Gastrocnemius medialis (tissue), 4 donors: Measurements from ENCODE around the gene HYAL3. TPM values are rescaled to one million over a fixed set of nuclear protein-coding genes. Genes with fewer than 3 reads are reported as not detected.
"Not testable (repeated sequence)": the region's sequence is repeated elsewhere in the genome, so short reads cannot be mapped to it uniquely, and the experiment has no call there.

ENCODE experiments used
- ATAC-seq, 2 donors: fragments of 150-250 bp; one replicate each; pipeline ENCODE4 v1.9.1; 2016
- DNase-seq, 2 donors: peaks; one replicate each; pipeline ENCODE4 v3.0.0-alpha.2; 2019
- H3K27ac ChIP-seq, 4 donors: fragments of 200-600 bp; sonication (generic); 1 replicate in 1 of 4; 2 replicates in 3 of 4; pipeline ENCODE4 v1.5.1; 2016 to 2018; ENCODE audit warnings: mild to moderate bottlenecking in 2 of 4, moderate library complexity in 1 of 4
- H3K27me3 ChIP-seq, 3 donors: fragments of 200-600 bp; sonication (generic) in 2 of 3; 1 replicate in 1 of 3; 2 replicates in 2 of 3; pipeline versions ENCODE4 v1.5.1 to v1.6.0; 2016 to 2019; ENCODE audit warnings: mild to moderate bottlenecking in 1 of 3, moderate library complexity in 1 of 3
- H3K36me3 ChIP-seq, 2 donors: fragments of 200-600 bp; sonication (generic) in 1 of 2; one replicate each; pipeline ENCODE4 v1.5.1; 2017 to 2018
- H3K4me1 ChIP-seq, 2 donors: fragments of 200-600 bp; sonication (generic) in 1 of 2; one replicate each; pipeline ENCODE4 v1.5.1; 2016 to 2017; ENCODE audit warnings: mild to moderate bottlenecking in 2 of 2
- H3K4me3 ChIP-seq, 4 donors: fragments of 200-600 bp; sonication (generic) in 3 of 4; 1 replicate in 1 of 4; 2 replicates in 3 of 4; pipeline ENCODE4 v1.5.1; 2016 to 2019; ENCODE audit warnings: mild to moderate bottlenecking in 2 of 4
- H3K9me3 ChIP-seq, 3 donors: fragments of 200-600 bp; sonication (generic) in 2 of 3; 1 replicate in 1 of 3; 2 replicates in 2 of 3; pipeline ENCODE4 v1.5.1; 2016 to 2019
- POLR2A ChIP-seq, 2 donors: fragments of 450-650 bp; IDR thresholded peaks; one replicate each; pipeline ENCODE4 v1.6.1; 2017; ENCODE audit warnings: antibody characterized with exemption in 2 of 2, mild to moderate bottlenecking in 2 of 2, moderate library complexity in 2 of 2
- in situ Hi-C, 4 donors: fragments of 200-750 bp; cut with MboI; loops; one replicate each; pipeline versions ENCODE4 v1.15.0 to v1.8.0; 2017; ENCODE audit warnings: low sequenced_read_pairs in 4 of 4
- intact Hi-C: fragments of 100-400 bp; cut with DNase I; formaldehyde crosslinking; loops from one replicate; pipeline ENCODE4 v1.15.1; 2023; ENCODE audit warnings: low total_unique reads
- total RNA-seq, 4 donors: library from RNA; depleted of rRNA; stranded (reverse); fragments of >200 nt; gene quantifications; one replicate each; pipeline versions ENCODE4 v1.1.0 to v1.2.3, GENCODE V29; 2016
- TF ChIP-seq, protein P1 (sequence below), 5 experiments: fragments of 450-650 bp in 3 of 5; fragments of 200-600 bp in 2 of 5; sonication (generic) in 2 of 5; IDR thresholded peaks in 4 of 5; conservative IDR thresholded peaks in 1 of 5; 1 replicate in 4 of 5; 2 replicates in 1 of 5; pipeline ENCODE4 v1.5.1; 2016 to 2019; ENCODE audit warnings: antibody characterized with exemption in 5 of 5, mild to moderate bottlenecking in 3 of 5, moderate library complexity in 3 of 5

Gene HYAL3
- total RNA-seq, 4 donors from 2014 or later = 1.1 to 2.3 (median 1.2) TPM; not detected in 1

DNA sequence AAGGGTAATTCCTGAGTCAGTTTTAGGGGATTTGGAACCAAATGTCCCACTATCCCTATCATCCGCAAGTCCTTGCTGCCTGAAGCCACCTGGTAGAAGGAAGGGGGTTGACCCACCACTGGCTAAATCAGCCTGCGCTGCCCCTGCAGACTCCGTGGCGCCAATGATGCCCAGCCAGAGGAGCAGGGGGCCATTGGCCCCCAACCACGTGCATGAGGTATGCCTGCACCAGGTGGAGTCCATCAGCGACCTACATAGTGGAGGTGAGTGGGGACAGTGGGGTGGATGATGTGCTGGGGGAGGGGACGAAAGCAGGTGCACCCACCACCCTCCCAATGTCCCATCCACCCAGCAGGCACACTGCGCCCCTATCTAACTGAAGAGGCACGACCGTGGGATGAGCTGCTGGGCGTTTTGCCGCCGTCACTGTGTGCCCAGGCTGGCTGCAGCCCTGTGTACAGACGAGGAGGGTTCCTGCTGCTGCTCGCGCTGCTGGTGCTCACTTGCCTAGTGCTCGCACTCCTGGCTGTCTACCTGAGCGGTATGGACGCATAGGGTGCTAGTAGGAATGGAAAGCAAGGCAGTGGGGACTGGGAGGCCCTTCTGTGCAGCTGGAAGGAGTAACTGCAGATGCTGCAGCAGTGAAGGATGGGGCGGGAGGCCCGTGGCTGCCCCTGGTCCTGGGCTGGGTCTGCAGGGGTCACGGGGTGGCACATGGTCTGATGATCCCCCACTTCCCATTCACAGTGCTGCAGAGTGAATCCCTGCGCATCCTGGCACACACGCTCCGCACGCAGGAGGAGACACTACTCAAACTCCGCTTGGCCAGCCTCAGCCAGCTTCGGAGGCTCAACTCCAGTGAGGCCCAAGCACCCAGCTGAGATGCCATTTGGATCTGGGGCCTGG, 12.6 kb downstream of the HYAL3 start:
- peak overlapping the region in 1 of 4 donors; percentile 41 for H3K27ac ChIP-seq
- H3K27me3 ChIP-seq = no peaks in the 10 kb centered on the region
- TF ChIP-seq, protein P1, sequence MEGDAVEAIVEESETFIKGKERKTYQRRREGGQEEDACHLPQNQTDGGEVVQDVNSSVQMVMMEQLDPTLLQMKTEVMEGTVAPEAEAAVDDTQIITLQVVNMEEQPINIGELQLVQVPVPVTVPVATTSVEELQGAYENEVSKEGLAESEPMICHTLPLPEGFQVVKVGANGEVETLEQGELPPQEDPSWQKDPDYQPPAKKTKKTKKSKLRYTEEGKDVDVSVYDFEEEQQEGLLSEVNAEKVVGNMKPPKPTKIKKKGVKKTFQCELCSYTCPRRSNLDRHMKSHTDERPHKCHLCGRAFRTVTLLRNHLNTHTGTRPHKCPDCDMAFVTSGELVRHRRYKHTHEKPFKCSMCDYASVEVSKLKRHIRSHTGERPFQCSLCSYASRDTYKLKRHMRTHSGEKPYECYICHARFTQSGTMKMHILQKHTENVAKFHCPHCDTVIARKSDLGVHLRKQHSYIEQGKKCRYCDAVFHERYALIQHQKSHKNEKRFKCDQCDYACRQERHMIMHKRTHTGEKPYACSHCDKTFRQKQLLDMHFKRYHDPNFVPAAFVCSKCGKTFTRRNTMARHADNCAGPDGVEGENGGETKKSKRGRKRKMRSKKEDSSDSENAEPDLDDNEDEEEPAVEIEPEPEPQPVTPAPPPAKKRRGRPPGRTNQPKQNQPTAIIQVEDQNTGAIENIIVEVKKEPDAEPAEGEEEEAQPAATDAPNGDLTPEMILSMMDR (IDR thresholded peaks at IDR 0.05 in 4 of 5, conservative IDR thresholded peaks at IDR 0.05 in 1 of 5) = no peak
- no peak for TF ChIP-seq POLR2A (IDR thresholded peaks at IDR 0.05)
- H3K4me1 ChIP-seq = peaks cover 8 to 12% of the 10 kb centered on the region in 2 donors
- in situ Hi-C loops (loop anchor here in 1 of 4 donors (25.0 kb wide), 1 partner anchor 349 kb away; the partner anchor contains the start of genes MON1A and RBM6), intact Hi-C loops (no loop called here)
- DNase-seq = no peak
- H3K36me3 ChIP-seq = peaks cover 0 to 38% of the 10 kb centered on the region in 2 donors
- no peak for ATAC-seq
- no peaks in the 10 kb centered on the region for H3K9me3 ChIP-seq
- H3K4me3 ChIP-seq = no peak overlapping the region

DNA sequence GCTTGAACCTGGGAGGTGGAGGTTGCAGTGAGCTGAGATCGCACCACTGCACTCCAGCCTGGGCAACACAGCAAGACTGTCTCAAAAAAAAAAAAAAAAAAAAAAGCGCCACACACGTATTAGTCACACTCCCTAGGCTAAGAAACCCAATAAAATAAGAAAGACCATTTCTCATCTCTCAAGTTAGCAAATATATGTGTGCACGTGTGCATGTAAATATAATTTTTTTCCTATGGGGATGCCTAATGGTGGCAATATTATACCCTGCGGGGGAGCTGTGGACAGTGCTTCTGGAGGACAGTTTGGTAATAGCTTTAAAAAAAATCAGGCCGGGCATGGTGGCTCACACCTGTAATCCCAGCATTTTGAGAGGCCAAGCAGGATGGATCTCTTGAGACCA, 15.1 kb downstream of the HYAL3 start:
- H3K4me3 ChIP-seq, H3K9me3 ChIP-seq, H3K27me3 ChIP-seq, H3K27ac ChIP-seq, DNase-seq, intact Hi-C loops, ATAC-seq: not testable (repeated sequence)
- in situ Hi-C loops = loop anchor here in 1 of 4 donors (25.0 kb wide), 1 partner anchor 347 kb away; the partner anchor contains the start of genes MON1A and RBM6
- peaks cover 0 to 22% of the 10 kb centered on the region in 2 donors for H3K36me3 ChIP-seq
- H3K4me1 ChIP-seq = peaks cover 4 to 12% of the 10 kb centered on the region in 2 donors

DNA sequence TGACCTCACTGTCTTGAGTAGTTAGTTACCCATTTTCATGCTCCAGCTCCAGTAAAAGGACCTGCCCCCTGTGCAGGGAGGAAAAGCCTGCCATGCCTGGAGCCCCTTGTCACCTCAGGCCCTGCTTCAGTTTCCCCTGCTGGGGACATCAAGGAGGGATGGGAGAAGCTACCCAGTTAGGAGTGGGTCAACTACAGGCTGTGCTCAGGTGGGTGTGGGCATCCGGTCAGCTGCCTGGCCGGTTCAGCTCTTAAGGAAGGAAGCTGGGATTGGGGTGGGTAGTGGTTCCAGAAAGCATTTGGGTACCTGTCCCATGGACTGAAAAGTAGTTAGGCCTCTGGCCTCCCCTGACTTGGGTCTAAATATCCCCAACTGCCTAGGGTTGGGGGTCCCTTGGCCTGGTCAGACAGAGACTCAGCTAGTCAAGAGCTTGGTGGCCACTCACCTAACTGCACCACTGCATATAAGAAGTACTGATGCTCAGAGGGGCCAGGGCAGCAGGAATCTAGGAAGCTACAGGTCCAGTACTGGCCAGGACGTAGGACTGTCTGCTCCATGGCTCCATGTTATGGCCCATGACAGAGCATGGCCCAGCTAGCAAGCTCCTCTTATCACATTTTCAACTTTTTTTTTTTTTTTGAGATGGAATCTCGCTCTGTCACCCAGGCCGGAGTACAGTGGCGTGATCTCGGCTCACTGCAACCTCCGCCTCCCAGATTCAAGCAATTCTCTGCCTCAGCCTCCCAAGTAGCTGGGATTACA, 19.8 kb downstream of the HYAL3 start:
- ATAC-seq (peak; percentile 12 to 28), DNase-seq (no peak)
- no peaks in the 10 kb centered on the region for H3K27me3 ChIP-seq
- peak overlapping the region; percentile 77 to 88 (median 82) for H3K27ac ChIP-seq
- H3K4me3 ChIP-seq = peak overlapping the region in 2 of 4 donors; percentile 25 to 34
- H3K4me1 ChIP-seq = peaks cover 15 to 22% of the 10 kb centered on the region in 2 donors
- intact Hi-C loops (no loop called here), in situ Hi-C loops (loop anchor here in 1 of 4 donors (10.0 to 25.0 kb wide), 2 partner anchors 55 to 342 kb away; partner anchors contain the start of genes MON1A and RBM6)
- H3K9me3 ChIP-seq = no peaks in the 10 kb centered on the region
- no peak for TF ChIP-seq POLR2A (IDR thresholded peaks at IDR 0.05)
- TF ChIP-seq, protein P1 (IDR thresholded peaks at IDR 0.05 in 4 of 5, conservative IDR thresholded peaks at IDR 0.05 in 1 of 5) = no peak
- H3K36me3 ChIP-seq = no peaks in the 10 kb centered on the region

DNA sequence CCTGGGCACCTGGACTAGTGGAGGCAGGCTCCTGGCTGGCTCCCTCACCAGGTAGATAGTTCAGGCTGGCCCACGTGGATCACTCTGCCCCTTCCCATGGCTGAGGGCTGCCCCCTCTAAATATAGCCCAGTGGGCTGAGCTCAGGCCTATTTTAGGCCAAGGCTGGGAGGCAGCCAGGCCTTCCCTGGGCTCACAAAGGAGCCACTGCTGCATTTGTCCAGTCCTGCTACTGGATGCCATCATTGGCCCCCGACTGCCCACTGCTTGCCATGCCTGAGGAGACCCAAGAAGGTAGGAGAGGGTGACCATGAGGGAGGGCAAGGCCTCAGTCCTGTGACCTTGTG, 20.4 kb downstream of the HYAL3 start, which contains the start of gene LSMEM2:
Gene LSMEM2, plus strand, starts transcription at position 208 of the 345 bp plus-strand sequence. Its CDS starts 27 bp downstream, at position 235.
- H3K27ac ChIP-seq = peak within 1 kb of the TSS; percentile 77 to 88 (median 82)
- no peak for TF ChIP-seq POLR2A (IDR thresholded peaks at IDR 0.05)
- TF ChIP-seq, protein P1 (IDR thresholded peaks at IDR 0.05 in 4 of 5, conservative IDR thresholded peaks at IDR 0.05 in 1 of 5) = no peak
- no peaks in the 10 kb centered on the region for H3K9me3 ChIP-seq
- peak within 1 kb of the TSS in 2 of 4 donors; percentile 25 to 34 for H3K4me3 ChIP-seq
- in situ Hi-C loops (loop anchor here in 1 of 4 donors (10.0 to 25.0 kb wide), 2 partner anchors 54 to 342 kb away; partner anchors contain the start of genes MON1A and RBM6), intact Hi-C loops (no loop called here)
- H3K27me3 ChIP-seq = no peaks in the 10 kb centered on the region
- H3K36me3 ChIP-seq = no peaks in the 10 kb centered on the region
- DNase-seq (peak; percentile 53 to 88), ATAC-seq (peak; percentile 92 to 93)
- peaks cover 15 to 25% of the 10 kb centered on the region in 2 donors for H3K4me1 ChIP-seq
